ENCODE results near the gene RNF103. TPM values are rescaled to one million over a fixed set of nuclear protein-coding genes. Genes with fewer than 3 reads are reported as not detected.

The RNF103 gene
- total and polyA plus RNA-seq, 7 donors: 11.1 to 45.6 (median 36.6) TPM

DNA sequence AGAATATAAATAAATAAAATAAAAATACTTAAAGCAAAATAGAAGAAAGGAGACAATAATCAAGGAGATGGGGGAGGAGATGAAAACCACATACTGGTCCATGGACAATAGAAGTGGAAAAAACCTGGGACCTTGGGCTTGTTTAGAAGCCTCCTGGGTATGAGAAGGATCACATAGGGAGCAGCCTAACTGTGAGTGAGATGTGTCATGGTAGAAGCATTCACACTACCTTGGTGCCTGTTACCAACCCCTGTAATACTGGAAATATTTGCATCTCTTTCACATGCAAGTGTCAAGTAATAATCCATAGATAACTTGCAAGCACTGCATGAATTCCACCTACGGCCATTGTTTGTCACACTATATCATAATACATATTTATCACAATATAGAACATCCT lies 23.2 kb upstream of the RNF103 start:
- WGBS, 2 donors: 94% methylated on average over 1 of the region's 1 CpG
- Histone ChIP-seq H3K36me3 (no peaks in the 10 kb centered on the region), H3K4me3 (no peak overlapping the region), H3K27ac (no peak overlapping the region), H3K9me3 (peaks cover 0 to 6% (median 2%) of the 10 kb centered on the region in 4 donors), H3K27me3 (no peaks in the 10 kb centered on the region), H3K4me1 (peaks cover 0 to 4% (median 0%) of the 10 kb centered on the region in 4 donors)
- intact Hi-C loops (cut with DNase I): no loop called here
- TF ChIP-seq POLR2A (IDR thresholded peaks at IDR 0.05): no peak
- TF ChIP-seq POLR2AphosphoS5 (IDR thresholded peaks at IDR 0.05): no peak
- TF ChIP-seq, protein P1, sequence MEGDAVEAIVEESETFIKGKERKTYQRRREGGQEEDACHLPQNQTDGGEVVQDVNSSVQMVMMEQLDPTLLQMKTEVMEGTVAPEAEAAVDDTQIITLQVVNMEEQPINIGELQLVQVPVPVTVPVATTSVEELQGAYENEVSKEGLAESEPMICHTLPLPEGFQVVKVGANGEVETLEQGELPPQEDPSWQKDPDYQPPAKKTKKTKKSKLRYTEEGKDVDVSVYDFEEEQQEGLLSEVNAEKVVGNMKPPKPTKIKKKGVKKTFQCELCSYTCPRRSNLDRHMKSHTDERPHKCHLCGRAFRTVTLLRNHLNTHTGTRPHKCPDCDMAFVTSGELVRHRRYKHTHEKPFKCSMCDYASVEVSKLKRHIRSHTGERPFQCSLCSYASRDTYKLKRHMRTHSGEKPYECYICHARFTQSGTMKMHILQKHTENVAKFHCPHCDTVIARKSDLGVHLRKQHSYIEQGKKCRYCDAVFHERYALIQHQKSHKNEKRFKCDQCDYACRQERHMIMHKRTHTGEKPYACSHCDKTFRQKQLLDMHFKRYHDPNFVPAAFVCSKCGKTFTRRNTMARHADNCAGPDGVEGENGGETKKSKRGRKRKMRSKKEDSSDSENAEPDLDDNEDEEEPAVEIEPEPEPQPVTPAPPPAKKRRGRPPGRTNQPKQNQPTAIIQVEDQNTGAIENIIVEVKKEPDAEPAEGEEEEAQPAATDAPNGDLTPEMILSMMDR (IDR thresholded peaks at IDR 0.05): no peak
- TF ChIP-seq EP300 (IDR thresholded peaks at IDR 0.05): no peak
- DNase-seq: no peak

- Histone ChIP-seq H3K9me3 (peaks cover 0 to 6% (median 2%) of the 10 kb centered on the region in 4 donors), H3K4me1 (peaks cover 0 to 4% (median 0%) of the 10 kb centered on the region in 4 donors), H3K4me3 (no peak overlapping the region), H3K27ac (no peak overlapping the region), H3K27me3 (no peaks in the 10 kb centered on the region), H3K36me3 (no peaks in the 10 kb centered on the region)
- intact Hi-C loops (cut with DNase I): no loop called here
- TF ChIP-seq POLR2A (IDR thresholded peaks at IDR 0.05) (no peak), EP300 (IDR thresholded peaks at IDR 0.05) (no peak), POLR2AphosphoS5 (IDR thresholded peaks at IDR 0.05) (no peak)
- TF ChIP-seq, protein P1 (IDR thresholded peaks at IDR 0.05): no peak
- WGBS, 2 donors: 95 to 97% methylated on average over 4 of the region's 4 CpGs
- DNase-seq: no peak
Observed at GRCh38 chr2:86646329-86646728, 22.7 kb upstream of the RNF103 start.

- peaks cover 0 to 6% (median 2%) of the 10 kb centered on the region in 4 donors for H3K9me3 ChIP-seq
- H3K4me3 ChIP-seq: no peak overlapping the region
- peaks cover 0 to 4% (median 0%) of the 10 kb centered on the region in 4 donors for H3K4me1 ChIP-seq
- intact Hi-C loops (cut with DNase I): no loop called here
- H3K27me3 ChIP-seq: no peaks in the 10 kb centered on the region
- H3K36me3 ChIP-seq: no peaks in the 10 kb centered on the region
- WGBS, 2 donors: 85 to 88% methylated on average over 4 of the region's 4 CpGs
- H3K27ac ChIP-seq: no peak overlapping the region
- TF ChIP-seq POLR2AphosphoS5 (IDR thresholded peaks at IDR 0.05) (no peak), POLR2A (IDR thresholded peaks at IDR 0.05) (no peak), EP300 (IDR thresholded peaks at IDR 0.05) (no peak)
- TF ChIP-seq, protein P1 (IDR thresholded peaks at IDR 0.05): no peak
- no peak for DNase-seq
Observed at GRCh38 chr2:86645752-86646151, 22.1 kb upstream of the RNF103 start.

DNA sequence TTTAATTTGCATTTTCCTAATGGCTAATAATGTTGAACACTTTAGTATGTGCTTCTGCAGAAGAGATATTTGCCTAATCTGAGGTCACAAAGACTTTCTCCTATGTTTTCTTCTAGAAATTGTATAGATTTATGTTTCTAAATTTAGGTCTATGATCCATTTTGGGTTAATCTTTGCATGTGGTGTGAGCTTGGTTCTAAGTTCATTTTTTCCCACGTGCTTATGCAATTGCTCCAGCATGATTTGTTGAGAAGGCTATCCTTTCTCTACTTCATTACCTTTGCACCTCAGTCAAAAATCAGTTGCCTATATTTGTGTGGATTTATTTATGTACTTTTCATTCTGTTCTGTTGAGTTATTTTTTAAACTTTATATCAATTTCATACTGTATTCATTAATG lies 15.0 kb upstream of the RNF103 start:
- Histone ChIP-seq H3K4me3 (no peak overlapping the region), H3K36me3 (no peaks in the 10 kb centered on the region), H3K4me1 (no peaks in the 10 kb centered on the region), H3K9me3 (peaks cover 0 to 9% (median 0%) of the 10 kb centered on the region in 4 donors), H3K27me3 (no peaks in the 10 kb centered on the region), H3K27ac (no peak overlapping the region)
- DNase-seq: no peak
- intact Hi-C loops (cut with DNase I): no loop called here
- TF ChIP-seq EP300 (IDR thresholded peaks at IDR 0.05) (no peak), POLR2AphosphoS5 (IDR thresholded peaks at IDR 0.05) (no peak), POLR2A (IDR thresholded peaks at IDR 0.05) (no peak)
- TF ChIP-seq, protein P1 (IDR thresholded peaks at IDR 0.05): no peak
- WGBS, 2 donors: 72 to 89% methylated on average over 1 of the region's 1 CpG

DNA sequence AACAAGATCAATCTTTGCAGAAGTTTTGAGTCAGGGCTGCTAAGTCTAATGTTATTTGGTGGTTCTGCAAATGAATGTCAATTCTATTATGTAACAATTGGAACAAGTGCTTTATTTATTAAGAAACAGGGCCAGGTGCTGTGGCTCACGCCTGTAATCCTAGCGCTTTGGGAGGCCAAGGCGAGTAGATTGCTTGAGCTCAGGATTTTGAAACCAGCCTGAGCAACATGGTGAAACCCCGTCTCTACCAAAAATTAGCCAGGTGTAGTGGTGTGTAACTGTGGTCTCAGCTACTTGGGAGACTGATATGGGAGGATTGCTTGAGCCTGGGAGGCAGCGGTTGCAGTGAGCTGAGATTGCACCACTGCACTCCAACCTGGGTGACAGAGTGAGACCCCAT lies 13.2 kb upstream of the RNF103 start:
- Histone ChIP-seq H3K4me1 (peaks cover 0 to 18% (median 13%) of the 10 kb centered on the region in 4 donors), H3K27ac (no peak overlapping the region), H3K36me3 (no peaks in the 10 kb centered on the region), H3K27me3 (no peaks in the 10 kb centered on the region), H3K9me3 (peaks cover 0 to 9% (median 0%) of the 10 kb centered on the region in 4 donors), H3K4me3 (no peak overlapping the region)
- DNase-seq: no peak
- TF ChIP-seq, protein P1 (IDR thresholded peaks at IDR 0.05): no peak
- TF ChIP-seq POLR2A (IDR thresholded peaks at IDR 0.05): no peak
- no peak for TF ChIP-seq EP300 (IDR thresholded peaks at IDR 0.05)
- TF ChIP-seq POLR2AphosphoS5 (IDR thresholded peaks at IDR 0.05): no peak
- WGBS, 2 donors: 90 to 91% methylated on average over 5 of the region's 5 CpGs
- intact Hi-C loops (cut with DNase I): no loop called here
